ENCODE results near the gene ADGRA1. TPM values are rescaled to one million over a fixed set of nuclear protein-coding genes. Genes with fewer than 3 reads are reported as not detected.
A peak's percentile ranks its signal among the peaks of the same experiment; 100 is the strongest.

Gene ADGRA1
- total and polyA plus RNA-seq, 2 of the 8 experiments (the other 6 are each of a cell fraction or from before 2014, with no cell fraction given): 0.17 to 0.21 TPM

- H3K9me3 ChIP-seq (ENCODE audit: insufficient read depth in 2 of 2, low read depth in 1 of 2, low read length in 1 of 2): no peaks in the 10 kb centered on the region
- no peaks in the 10 kb centered on the region for H3K23me2 ChIP-seq (ENCODE audit: low read depth, low read length)
- CTCF ChIA-PET (ENCODE audit: partially characterized antibody): interaction anchor here (0.7 to 6.3 kb wide), 3 partner anchors 15 to 56 kb away, joined by 3 to 40 read pairs (median 3); no protein-coding TSS in a partner anchor
- H3K23ac ChIP-seq (ENCODE audit: insufficient read length): no peak overlapping the region
- H3K4me2 ChIP-seq (ENCODE audit: insufficient read depth in 1 of 2, low read depth in 2 of 2, low read length in 2 of 2): no peak overlapping the region
- H2BK120ac ChIP-seq (replicated peaks; ENCODE audit: low read depth, low read length): no peak overlapping the region
- H4K91ac ChIP-seq (replicated peaks; ENCODE audit: insufficient read length, low read length): peak overlapping the region; percentile 81
- FAIRE-seq (no peak), DNase-seq (ENCODE audit: low read depth in 1 of 2, low spot score in 2 of 2) (peak in 1 of 2 experiments; percentile 46)
- no peak overlapping the region for H3K27ac ChIP-seq (ENCODE audit: low read depth, low read length)
- H2BK20ac ChIP-seq (ENCODE audit: low read length): no peak overlapping the region; the same call in 1 of the 2 replicates
- H2AK5ac ChIP-seq (ENCODE audit: low read depth, low read length): peak overlapping the region; percentile 53; the same call in 1 of the 2 replicates
- H3K4ac ChIP-seq (replicated peaks; ENCODE audit: insufficient read length, low read depth, low read length): peak overlapping the region; percentile 78
- H3K18ac ChIP-seq (ENCODE audit: extremely low read depth, low read length): no peak overlapping the region; the same call in 1 of the 2 replicates
- H3K36me3 ChIP-seq (ENCODE audit: control insufficient read depth in 2 of 4, insufficient read depth in 4 of 4, low read length in 3 of 4): no peaks in the 10 kb centered on the region
- H3K79me1 ChIP-seq (ENCODE audit: low read depth, low read length): no peaks in the 10 kb centered on the region
- no peak overlapping the region for H4K5ac ChIP-seq (ENCODE audit: insufficient read length, low read depth, low read length)
- peak overlapping the region; percentile 35; the same call in 1 of the 2 replicates for H4K8ac ChIP-seq (ENCODE audit: extremely low read depth, insufficient read depth, low read length)
- H2BK12ac ChIP-seq (ENCODE audit: low read depth, low read length): peak overlapping the region; percentile 87; the same call in 1 of the 2 replicates
- no peak overlapping the region for H3K56ac ChIP-seq (replicated peaks; ENCODE audit: insufficient read length, low read depth, low read length)
- H2BK5ac ChIP-seq (ENCODE audit: low read depth, low read length): no peak overlapping the region
- H2AFZ ChIP-seq (ENCODE audit: low read length): no peak overlapping the region
- no peaks in the 10 kb centered on the region for H3K79me2 ChIP-seq (ENCODE audit: control insufficient read depth in 1 of 2, insufficient read depth in 2 of 2, low read length in 2 of 2)
- peaks cover 0 to 5% (median 4%) of the 10 kb centered on the region in 4 experiments; a peak in 6 of 7 replicates for H3K4me1 ChIP-seq (replicated peaks in 1 of 4; ENCODE audit: control insufficient read depth in 3 of 4, insufficient read depth in 4 of 4, low read length in 3 of 4)
- H2BK15ac ChIP-seq (ENCODE audit: low read length): peak overlapping the region; percentile 46; the same call in 1 of the 2 replicates
- no peaks in the 10 kb centered on the region for H4K20me1 ChIP-seq (replicated peaks in 1 of 2; ENCODE audit: control insufficient read depth in 1 of 2, insufficient read depth in 2 of 2, low read length in 2 of 2)
- H3K9ac ChIP-seq (replicated peaks in 1 of 4; ENCODE audit: extremely low read depth in 1 of 4, low read depth in 3 of 4, low read length in 3 of 4): no peak overlapping the region
- H3K27me3 ChIP-seq (replicated peaks in 1 of 4; ENCODE audit: control insufficient read depth in 3 of 4, extremely low read depth in 1 of 4, insufficient read depth in 3 of 4, low read length in 3 of 4): no peaks in the 10 kb centered on the region
- 84% methylated on average over 25 of the region's 26 CpGs; no CpG with 5 or more reads in 1 of the 2 experiments for WGBS, 2 experiments (ENCODE audit: extremely low coverage in 1 of 2, insufficient coverage in 1 of 2, insufficient read length in 1 of 2, insufficient replicate concordance in 2 of 2, low coverage in 1 of 2, low lambda C conversion rate in 2 of 2, missing lambda C conversion rate in 1 of 2)
- POLR2A ChIA-PET (ENCODE audit: partially characterized antibody): no interaction called here
- no peak overlapping the region for H3K4me3 ChIP-seq (ENCODE audit: extremely low read depth in 1 of 4, insufficient read depth in 2 of 4, low read depth in 3 of 4, low read length in 4 of 4)
- no peak overlapping the region for H3K14ac ChIP-seq (ENCODE audit: insufficient read length)
- TF ChIP-seq SP4 (IDR thresholded peaks at IDR 0.05; ENCODE audit: low read length) (no peak), CTBP2 (IDR thresholded peaks at IDR 0.05; ENCODE audit: borderline replicate concordance, insufficient read depth, insufficient read length, low read length) (no peak), JUND (IDR thresholded peaks at IDR 0.05; ENCODE audit: low read length) (no peak), RXRA (IDR thresholded peaks at IDR 0.05; ENCODE audit: insufficient read depth, low read depth, low read length) (no peak), KDM5A (IDR thresholded peaks at IDR 0.05; ENCODE audit: low read length) (no peak), PHF8 (conservative IDR thresholded peaks at IDR 0.05; ENCODE audit: low read depth, low read length) (no peak), KDM1A (IDR thresholded peaks at IDR 0.05; ENCODE audit: borderline replicate concordance, low read length) (no peak), TBP (IDR thresholded peaks at IDR 0.05; ENCODE audit: low read depth, low read length) (no peak), RNF2 (IDR thresholded peaks at IDR 0.05; ENCODE audit: borderline replicate concordance, low read depth, low read length, missing control alignments, poor library complexity, severe bottlenecking) (no peak), HDAC2 (IDR thresholded peaks at IDR 0.05; ENCODE audit: borderline replicate concordance in 1 of 2, low read depth in 2 of 2, low read length in 2 of 2) (no peak), SAP30 (IDR thresholded peaks at IDR 0.05; ENCODE audit: insufficient read depth, insufficient replicate concordance, low read length) (no peak)
These were observed 52.9 kb downstream of the ADGRA1 start for GRCh38 chr10:133140417-133141143.
